ENCODE data around the gene PHC1. TPM values are rescaled to one million over a fixed set of nuclear protein-coding genes. Genes with fewer than 3 reads are reported as not detected.

The PHC1 gene
- total and polyA plus RNA-seq, 8 donors: 4.3 to 176 (median 18.5) TPM

- WGBS, 5 donors: 63 to 71% (median 64%) methylated on average over 1 of the region's 1 CpG
- intact Hi-C loops (cut with DNase I; ENCODE audit: low total_unique reads): no loop called here
- no peak overlapping the region for H3K4me3 ChIP-seq
- TF ChIP-seq, protein P1, sequence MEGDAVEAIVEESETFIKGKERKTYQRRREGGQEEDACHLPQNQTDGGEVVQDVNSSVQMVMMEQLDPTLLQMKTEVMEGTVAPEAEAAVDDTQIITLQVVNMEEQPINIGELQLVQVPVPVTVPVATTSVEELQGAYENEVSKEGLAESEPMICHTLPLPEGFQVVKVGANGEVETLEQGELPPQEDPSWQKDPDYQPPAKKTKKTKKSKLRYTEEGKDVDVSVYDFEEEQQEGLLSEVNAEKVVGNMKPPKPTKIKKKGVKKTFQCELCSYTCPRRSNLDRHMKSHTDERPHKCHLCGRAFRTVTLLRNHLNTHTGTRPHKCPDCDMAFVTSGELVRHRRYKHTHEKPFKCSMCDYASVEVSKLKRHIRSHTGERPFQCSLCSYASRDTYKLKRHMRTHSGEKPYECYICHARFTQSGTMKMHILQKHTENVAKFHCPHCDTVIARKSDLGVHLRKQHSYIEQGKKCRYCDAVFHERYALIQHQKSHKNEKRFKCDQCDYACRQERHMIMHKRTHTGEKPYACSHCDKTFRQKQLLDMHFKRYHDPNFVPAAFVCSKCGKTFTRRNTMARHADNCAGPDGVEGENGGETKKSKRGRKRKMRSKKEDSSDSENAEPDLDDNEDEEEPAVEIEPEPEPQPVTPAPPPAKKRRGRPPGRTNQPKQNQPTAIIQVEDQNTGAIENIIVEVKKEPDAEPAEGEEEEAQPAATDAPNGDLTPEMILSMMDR (IDR thresholded peaks at IDR 0.05): no peak
- TF ChIP-seq POLR2AphosphoS5 (IDR thresholded peaks at IDR 0.05) (no peak), POLR2A (IDR thresholded peaks at IDR 0.05) (no peak), EP300 (IDR thresholded peaks at IDR 0.05) (no peak)
- no peak overlapping the region for H3K27ac ChIP-seq
- DNase-seq: no peak
- H3K27me3 ChIP-seq: no peaks in the 10 kb centered on the region
- H3K9me3 ChIP-seq: no peaks in the 10 kb centered on the region
- no peaks in the 10 kb centered on the region for H3K36me3 ChIP-seq
- peaks cover 0 to 5% (median 0%) of the 10 kb centered on the region in 4 donors for H3K4me1 ChIP-seq
Measured at GRCh38 chr12:8987685-8988084, 73.4 kb downstream of the PHC1 start.

DNA sequence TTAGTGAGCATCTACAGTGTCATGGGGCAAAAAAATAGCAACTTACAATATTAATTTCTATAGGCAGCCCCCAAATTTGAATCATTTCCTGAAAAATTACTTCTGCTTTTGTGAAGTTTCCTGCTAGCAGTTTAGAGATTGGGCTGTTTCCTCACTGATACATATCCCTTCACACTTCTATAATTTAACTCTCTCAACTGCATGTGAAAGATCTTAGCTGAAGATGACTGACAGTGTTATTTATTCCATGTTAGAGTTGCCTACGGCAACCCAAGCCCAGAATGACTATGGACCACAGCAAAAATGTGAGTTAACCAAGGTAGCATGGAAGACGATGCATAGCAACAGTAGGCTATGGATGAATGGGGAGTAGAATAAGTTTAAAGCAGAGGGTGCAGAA is 75.1 kb downstream of the PHC1 start, which contains the start of gene KLRG1:
TSS of gene KLRG1 (plus strand) at position 134 of the 400 bp plus-strand sequence. CDS start at position 224, 90 bp downstream.
- Histone ChIP-seq H3K4me1 (peaks cover 0 to 5% (median 0%) of the 10 kb centered on the region in 4 donors), H3K27me3 (no peaks in the 10 kb centered on the region), H3K27ac (no peak within 1 kb of the TSS), H3K4me3 (no peak within 1 kb of the TSS), H3K36me3 (no peaks in the 10 kb centered on the region), H3K9me3 (no peaks in the 10 kb centered on the region)
- intact Hi-C loops (cut with DNase I; ENCODE audit: low total_unique reads): no loop called here
- 76 to 89% (median 87%) methylated on average over 2 of the region's 2 CpGs for WGBS, 5 donors
- no peak for DNase-seq
- TF ChIP-seq POLR2A (IDR thresholded peaks at IDR 0.05) (no peak), EP300 (IDR thresholded peaks at IDR 0.05) (no peak), POLR2AphosphoS5 (IDR thresholded peaks at IDR 0.05) (no peak)
- TF ChIP-seq, protein P1 (IDR thresholded peaks at IDR 0.05): no peak

Other genes with a start within 250 kb of the PHC1 start
- 10 to 100 TPM in 4 of 5 donors, 1 to 10 TPM in 1; 3.2 to 78.0 (median 25.5) TPM for gene RIMKLB, start 216.5 kb upstream of the PHC1 start, total RNA-seq
- 10 to 100 TPM; 18.2 to 40.0 (median 22.8) TPM for gene RIMKLB, start 216.5 kb upstream of the PHC1 start, polyA plus RNA-seq
- 1 to 10 TPM in 1 of 5 donors, under 1 TPM in 1, not detected in 3; under 0.01 to 1.7 TPM for gene A2ML1, start 91.9 kb upstream of the PHC1 start, total RNA-seq
- gene A2ML1, start 91.9 kb upstream of the PHC1 start, polyA plus RNA-seq: 10 to 100 TPM in 1 of 3 donors, under 1 TPM in 1, not detected in 1; 0.46 to 92.0 TPM
- 100 to 1,000 TPM in 2 of 5 donors, 10 to 100 TPM in 3; 33.3 to 155 (median 66.9) TPM for gene M6PR, start 35.1 kb downstream of the PHC1 start, total RNA-seq
- 10 to 100 TPM; 20.9 to 50.1 (median 36.7) TPM for gene M6PR, start 35.1 kb downstream of the PHC1 start, polyA plus RNA-seq
- 1 to 10 TPM in 2 of 5 donors, under 1 TPM in 1, not detected in 2; 0.43 to 2.9 (median 1.3) TPM for gene KLRG1, start 75.0 kb downstream of the PHC1 start, total RNA-seq
- 1 to 10 TPM in 2 of 3 donors, under 1 TPM in 1; 0.40 to 1.7 (median 1.6) TPM for gene KLRG1, start 75.0 kb downstream of the PHC1 start, polyA plus RNA-seq
- 100 to 1,000 TPM in 4 of 5 donors, 10 to 100 TPM in 1; 99.9 to 445 (median 197) TPM for gene A2M, start 201.4 kb downstream of the PHC1 start, total RNA-seq
- gene A2M, start 201.4 kb downstream of the PHC1 start, polyA plus RNA-seq: 100 to 1,000 TPM in 1 of 3 donors, 10 to 100 TPM in 2; 47.4 to 104 (median 64.0) TPM